A549 treated with RU486 at 1 μM for 4 hours (cell line): ENCODE measurements around the gene ZDHHC17. TPM values are rescaled to one million over a fixed set of nuclear protein-coding genes. Genes with fewer than 3 reads are reported as not detected.

Source experiments
- total RNA-seq: library from RNA; stranded (reverse); fragments of 200-300 nt; extraction: Qiagen RNA extraction; gene quantifications from 5 replicates; pipeline ENCODE4 v1.2.3, GENCODE V29; 2022; ENCODE audit warnings: low read depth

Gene ZDHHC17
- total RNA-seq, result 9.4 to 17.4 TPM (median 9.7 TPM) in 5 replicates

GRCh38 chr12:76763746-76764675 is at the start of gene ZDHHC17:
TSS of gene ZDHHC17 (plus strand) at chr12:76764115. CDS start at chr12:76764237, 122 bp downstream.

GRCh38 chr12:76878899-76879709 is 115.2 kb downstream of the ZDHHC17 start, which contains the start of gene CSRP2:
TSS of gene CSRP2 (minus strand) at chr12:76879019. CDS start at chr12:76866260, 12,759 bp downstream.

Other genes starting within 250 kb of the ZDHHC17 start
- gene OSBPL8, start 204.3 kb upstream of the ZDHHC17 start, total RNA-seq, result 7.6 to 19.1 TPM (median 18.0 TPM) in 5 replicates
- 20.5 to 24.3 TPM (median 20.9 TPM) in 5 replicates for gene CSRP2, start 114.9 kb downstream of the ZDHHC17 start, total RNA-seq